ENCODE data around the gene EXD2.
"Not testable (repeated sequence)": the region's sequence is repeated elsewhere in the genome, so short reads cannot be mapped to it uniquely, and the experiment has no call there.

EXD2 gene

GRCh38 chr14:69191340-69192111, at the start of gene EXD2:
EXD2 (plus strand) TSS chr14:69191498; CDS start chr14:69209471, 17,973 bp downstream.
- DNase-seq (ENCODE audit: low spot score): peak; percentile 94

- DNase-seq (ENCODE audit: low spot score): no peak
Measured at GRCh38 chr14:69141550-69141949, 49.7 kb upstream of the EXD2 start.

GRCh38 chr14:69142101-69142500, 49.2 kb upstream of the EXD2 start:
- no peak for DNase-seq (ENCODE audit: low spot score)

- peak; percentile 13 for DNase-seq (ENCODE audit: low spot score)
Measured at GRCh38 chr14:69149461-69150244, 41.6 kb upstream of the EXD2 start.

- peak; percentile 77 for DNase-seq (ENCODE audit: low spot score)
Measured at GRCh38 chr14:69151458-69152180, 39.7 kb upstream of the EXD2 start.

- peak; percentile 45 for DNase-seq (ENCODE audit: low spot score)
Measured at GRCh38 chr14:69152181-69152901, 39.0 kb upstream of the EXD2 start.

GRCh38 chr14:69152902-69153151, 38.5 kb upstream of the EXD2 start, which contains the start of gene DCAF5:
DCAF5 (minus strand) TSS chr14:69153119; CDS start chr14:69152978, 141 bp downstream.
- no peak for DNase-seq (ENCODE audit: low spot score)

GRCh38 chr14:69153152-69153872, 38.0 kb upstream of the EXD2 start:
- DNase-seq (ENCODE audit: low spot score): peak; percentile 96

- DNase-seq (ENCODE audit: low spot score): peak; percentile 38
Measured at GRCh38 chr14:69153873-69154270, 37.4 kb upstream of the EXD2 start.

GRCh38 chr14:69154779-69155178, 36.5 kb upstream of the EXD2 start:
- peak; percentile 72 for DNase-seq (ENCODE audit: low spot score)

GRCh38 chr14:69156224-69156623, 35.1 kb upstream of the EXD2 start:
- DNase-seq (ENCODE audit: low spot score): no peak

GRCh38 chr14:69161590-69161989, 29.7 kb upstream of the EXD2 start:
- no peak for DNase-seq (ENCODE audit: low spot score)

GRCh38 chr14:69165787-69166186, 25.5 kb upstream of the EXD2 start:
- not testable (repeated sequence) for DNase-seq (ENCODE audit: low spot score)

- DNase-seq (ENCODE audit: low spot score): peak; percentile 25
Measured at GRCh38 chr14:69170839-69171238, 20.5 kb upstream of the EXD2 start.

GRCh38 chr14:69171569-69171968, 19.7 kb upstream of the EXD2 start:
- no peak for DNase-seq (ENCODE audit: low spot score)

GRCh38 chr14:69175130-69175529, 16.2 kb upstream of the EXD2 start:
- DNase-seq (ENCODE audit: low spot score): no peak

GRCh38 chr14:69181491-69181890, 9.8 kb upstream of the EXD2 start:
- DNase-seq (ENCODE audit: low spot score): no peak

- not testable (repeated sequence) for DNase-seq (ENCODE audit: low spot score)
Measured at GRCh38 chr14:69182580-69182979, 8.7 kb upstream of the EXD2 start.

GRCh38 chr14:69183735-69184134, 7.6 kb upstream of the EXD2 start:
- no peak for DNase-seq (ENCODE audit: low spot score)

GRCh38 chr14:69190191-69190590, 1.1 kb upstream of the EXD2 start:
- DNase-seq (ENCODE audit: low spot score): no peak

- DNase-seq (ENCODE audit: low spot score): no peak
Measured at GRCh38 chr14:69193721-69194120, 2.4 kb downstream of the EXD2 start.
